HepG2 (cell line): ENCODE measurements around the gene SENP7.

ENCODE experiments used
- ETV6 ChIP-seq: sonication (generic); formaldehyde crosslinking; conservative IDR thresholded peaks from 2 replicates; pipeline ENCODE4 v1.4.0; 2020; ENCODE audit warnings: missing genetic modification reagents
- STAT5B ChIP-seq: sonication (generic); formaldehyde crosslinking; IDR thresholded peaks from 2 replicates; pipeline ENCODE4 v1.4.0; 2020; ENCODE audit warnings: missing genetic modification reagents

DNA sequence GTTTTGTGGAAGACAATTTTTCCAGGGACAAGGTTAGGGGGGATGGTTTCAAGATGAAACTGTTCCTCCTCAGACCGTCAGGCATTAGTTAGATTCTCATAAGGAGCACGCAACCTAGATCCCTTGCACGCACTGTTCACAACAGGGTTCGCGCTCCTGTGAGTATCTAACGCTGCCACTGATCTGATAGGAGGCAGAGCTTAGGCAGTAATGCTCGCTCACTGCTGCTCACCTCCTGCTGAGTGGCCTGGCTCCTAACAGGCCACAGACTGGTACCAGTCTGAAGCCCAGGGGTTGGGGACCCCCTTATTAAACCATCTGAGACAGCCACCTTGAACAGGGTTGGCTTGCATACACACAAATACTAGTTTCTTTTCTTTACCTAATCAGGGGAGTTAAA lies 179.1 kb downstream of the SENP7 start:
- TF ChIP-seq ETV6 (CRISPR knock-in tag): no peak
- no peak for TF ChIP-seq STAT5B (CRISPR knock-in tag)
